Measurements from ENCODE around the gene PROC. TPM values are rescaled to one million over a fixed set of nuclear protein-coding genes. Genes with fewer than 3 reads are reported as not detected.

PROC gene
- total RNA-seq, 1 experiment from 2014 or later: not detected

DNA sequence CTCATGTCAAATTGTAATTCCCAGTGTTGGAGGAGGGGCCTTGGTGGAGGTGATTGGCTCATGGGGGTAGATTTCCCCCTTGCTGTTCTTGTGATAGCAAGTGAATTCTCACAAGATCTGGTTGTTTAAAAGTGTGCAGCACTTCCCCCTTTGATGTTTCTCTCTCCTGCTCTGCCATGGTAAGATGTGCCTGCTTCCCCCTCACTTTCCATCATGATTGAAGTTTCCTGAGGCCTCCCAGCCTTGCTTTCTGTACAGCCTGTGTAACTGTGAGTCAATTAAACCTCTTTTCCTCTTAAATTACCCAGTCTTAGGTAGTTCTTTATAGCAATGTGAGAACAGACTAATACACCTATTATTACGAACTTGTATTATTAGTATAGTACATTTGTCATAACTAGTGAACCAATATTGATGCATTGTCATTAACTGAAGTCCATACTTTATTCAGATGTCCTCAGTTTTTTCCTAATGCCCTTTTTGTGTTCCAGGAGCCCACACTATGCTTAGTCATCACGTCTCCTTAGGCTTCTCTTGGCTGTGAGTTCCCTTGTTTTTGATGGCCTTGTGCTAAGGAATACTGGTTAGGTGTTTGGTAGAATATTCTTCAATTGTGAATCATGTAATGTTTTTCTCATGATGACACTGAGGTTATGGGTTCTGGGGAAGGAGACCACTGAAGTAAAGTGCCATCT lies 25.9 kb upstream of the PROC start:
- Histone ChIP-seq H3K9ac (ENCODE audit: low read length) (no peak overlapping the region), H3K9me3 (ENCODE audit: control insufficient read depth in 1 of 2, insufficient read depth in 1 of 2, low read depth in 1 of 2, low read length in 2 of 2) (no peaks in the 10 kb centered on the region), H2AFZ (ENCODE audit: low read depth, low read length, poor library complexity, severe bottlenecking) (no peak overlapping the region), H3K27me3 (ENCODE audit: insufficient read depth, low read length) (peaks cover 2% of the 10 kb centered on the region; the same call in 1 of the 2 replicates), H3K4me1 (ENCODE audit: control insufficient read depth in 1 of 2, insufficient read depth in 2 of 2, low read length in 2 of 2) (peaks cover 7 to 15% of the 10 kb centered on the region in 2 experiments), H3K4me3 (replicated peaks in 1 of 2; ENCODE audit: low read depth in 1 of 2, low read length in 2 of 2) (no peak overlapping the region), H3K36me3 (ENCODE audit: control insufficient read depth in 1 of 2, insufficient read depth in 2 of 2, low read length in 2 of 2) (no peaks in the 10 kb centered on the region), H3K27ac (ENCODE audit: low read depth, low read length) (no peak overlapping the region), H3K9me2 (ENCODE audit: insufficient read depth) (no peaks in the 10 kb centered on the region), H3K4me2 (ENCODE audit: low read length) (no peak overlapping the region), H3K79me2 (ENCODE audit: insufficient read depth, low read length) (no peaks in the 10 kb centered on the region), H4K20me1 (ENCODE audit: insufficient read depth) (no peaks in the 10 kb centered on the region)
- POLR2A ChIA-PET: no interaction called here
- ATAC-seq (no peak), DNase-seq (ENCODE audit: low read depth, low spot score) (no peak)
- RAD21 ChIA-PET (ENCODE audit: low non-redundant PET in 1 of 2, low total read pairs in 2 of 2, uncharacterized antibody in 2 of 2, unreplicated experiment in 2 of 2): no interaction called here
- no TSS peak for BruUV-seq (replicated peaks)
- intact Hi-C loops (cut with micrococcal nuclease): no loop called here
- TF ChIP-seq YY1 (IDR thresholded peaks at IDR 0.05; ENCODE audit: extremely low read depth, insufficient replicate concordance, low read depth, low read length) (no peak), JUND (IDR thresholded peaks at IDR 0.05) (no peak), ZFX (IDR thresholded peaks at IDR 0.05) (no peak), RAD21 (IDR thresholded peaks at IDR 0.05; ENCODE audit: low read depth) (no peak)
- CTCF ChIA-PET: no interaction called here

GRCh38 chr2:127392828-127393578 lies 25.2 kb upstream of the PROC start:
- Histone ChIP-seq H3K79me2 (ENCODE audit: insufficient read depth, low read length) (no peaks in the 10 kb centered on the region), H2AFZ (ENCODE audit: low read depth, low read length, poor library complexity, severe bottlenecking) (no peak overlapping the region), H3K27ac (ENCODE audit: low read depth, low read length) (no peak overlapping the region), H3K9me2 (ENCODE audit: insufficient read depth) (no peaks in the 10 kb centered on the region), H3K4me3 (replicated peaks in 1 of 2; ENCODE audit: low read depth in 1 of 2, low read length in 2 of 2) (no peak overlapping the region), H4K20me1 (ENCODE audit: insufficient read depth) (no peaks in the 10 kb centered on the region), H3K36me3 (ENCODE audit: control insufficient read depth in 1 of 2, insufficient read depth in 2 of 2, low read length in 2 of 2) (no peaks in the 10 kb centered on the region), H3K9me3 (ENCODE audit: control insufficient read depth in 1 of 2, insufficient read depth in 1 of 2, low read depth in 1 of 2, low read length in 2 of 2) (no peaks in the 10 kb centered on the region), H3K27me3 (ENCODE audit: insufficient read depth, low read length) (peaks cover 9% of the 10 kb centered on the region; the same call in 1 of the 2 replicates), H3K4me1 (ENCODE audit: control insufficient read depth in 1 of 2, insufficient read depth in 2 of 2, low read length in 2 of 2) (peaks cover 10 to 21% of the 10 kb centered on the region in 2 experiments), H3K4me2 (ENCODE audit: low read length) (no peak overlapping the region), H3K9ac (ENCODE audit: low read length) (no peak overlapping the region)
- ATAC-seq (no peak), DNase-seq (ENCODE audit: low read depth, low spot score) (no peak)
- intact Hi-C loops (cut with micrococcal nuclease): no loop called here
- no TSS peak for BruUV-seq (replicated peaks)
- ChIA-PET RAD21 (ENCODE audit: low non-redundant PET in 1 of 2, low total read pairs in 2 of 2, uncharacterized antibody in 2 of 2, unreplicated experiment in 2 of 2) (no interaction called here), POLR2A (no interaction called here), CTCF (no interaction called here)
- no peak for TF ChIP-seq SIN3A (IDR thresholded peaks at IDR 0.05; ENCODE audit: low read depth)
- no peak for TF ChIP-seq CEBPB (IDR thresholded peaks at IDR 0.05; ENCODE audit: low read depth)
- TF ChIP-seq ATF3 (IDR thresholded peaks at IDR 0.05): no peak
- no peak for TF ChIP-seq TCF7L2 (IDR thresholded peaks at IDR 0.05; ENCODE audit: borderline replicate concordance, extremely low read depth, insufficient read depth, insufficient read length)
- no peak for TF ChIP-seq CBX3 (IDR thresholded peaks at IDR 0.05; ENCODE audit: low read depth)
- TF ChIP-seq, protein P1, sequence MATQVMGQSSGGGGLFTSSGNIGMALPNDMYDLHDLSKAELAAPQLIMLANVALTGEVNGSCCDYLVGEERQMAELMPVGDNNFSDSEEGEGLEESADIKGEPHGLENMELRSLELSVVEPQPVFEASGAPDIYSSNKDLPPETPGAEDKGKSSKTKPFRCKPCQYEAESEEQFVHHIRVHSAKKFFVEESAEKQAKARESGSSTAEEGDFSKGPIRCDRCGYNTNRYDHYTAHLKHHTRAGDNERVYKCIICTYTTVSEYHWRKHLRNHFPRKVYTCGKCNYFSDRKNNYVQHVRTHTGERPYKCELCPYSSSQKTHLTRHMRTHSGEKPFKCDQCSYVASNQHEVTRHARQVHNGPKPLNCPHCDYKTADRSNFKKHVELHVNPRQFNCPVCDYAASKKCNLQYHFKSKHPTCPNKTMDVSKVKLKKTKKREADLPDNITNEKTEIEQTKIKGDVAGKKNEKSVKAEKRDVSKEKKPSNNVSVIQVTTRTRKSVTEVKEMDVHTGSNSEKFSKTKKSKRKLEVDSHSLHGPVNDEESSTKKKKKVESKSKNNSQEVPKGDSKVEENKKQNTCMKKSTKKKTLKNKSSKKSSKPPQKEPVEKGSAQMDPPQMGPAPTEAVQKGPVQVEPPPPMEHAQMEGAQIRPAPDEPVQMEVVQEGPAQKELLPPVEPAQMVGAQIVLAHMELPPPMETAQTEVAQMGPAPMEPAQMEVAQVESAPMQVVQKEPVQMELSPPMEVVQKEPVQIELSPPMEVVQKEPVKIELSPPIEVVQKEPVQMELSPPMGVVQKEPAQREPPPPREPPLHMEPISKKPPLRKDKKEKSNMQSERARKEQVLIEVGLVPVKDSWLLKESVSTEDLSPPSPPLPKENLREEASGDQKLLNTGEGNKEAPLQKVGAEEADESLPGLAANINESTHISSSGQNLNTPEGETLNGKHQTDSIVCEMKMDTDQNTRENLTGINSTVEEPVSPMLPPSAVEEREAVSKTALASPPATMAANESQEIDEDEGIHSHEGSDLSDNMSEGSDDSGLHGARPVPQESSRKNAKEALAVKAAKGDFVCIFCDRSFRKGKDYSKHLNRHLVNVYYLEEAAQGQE (IDR thresholded peaks at IDR 0.05; ENCODE audit: low read depth): no peak
- TF ChIP-seq, protein P2, sequence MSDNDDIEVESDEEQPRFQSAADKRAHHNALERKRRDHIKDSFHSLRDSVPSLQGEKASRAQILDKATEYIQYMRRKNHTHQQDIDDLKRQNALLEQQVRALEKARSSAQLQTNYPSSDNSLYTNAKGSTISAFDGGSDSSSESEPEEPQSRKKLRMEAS (IDR thresholded peaks at IDR 0.05): no peak
- TF ChIP-seq RAD21 (IDR thresholded peaks at IDR 0.05; ENCODE audit: low read depth): no peak
- TF ChIP-seq SP1 (IDR thresholded peaks at IDR 0.05; ENCODE audit: low read depth): no peak
- TF ChIP-seq CTCF (IDR thresholded peaks at IDR 0.05 in 2 of 3, conservative IDR thresholded peaks at IDR 0.05 in 1 of 3; ENCODE audit: borderline replicate concordance in 1 of 3, insufficient read depth in 1 of 3, low read depth in 2 of 3, low read length in 2 of 3): no peak
- no peak for TF ChIP-seq EZH2 (IDR thresholded peaks at IDR 0.05)

Measured in HCT116 (cell line).